HUES48 (cell line): ENCODE results near the gene LMBR1.

Source experiments
- H3K27ac ChIP-seq: one replicate; pipeline ENCODE4 v1.7.0; 2013; ENCODE audit warnings: low read depth, low read length, inconsistent platforms
- H3K27me3 ChIP-seq: 2 replicates; pipeline ENCODE4 v1.6.1; 2013; ENCODE audit warnings: mild to moderate bottlenecking, low read length; ENCODE audit not compliant: control insufficient read depth, insufficient read depth
- H3K36me3 ChIP-seq: 2 replicates; pipeline ENCODE4 v1.6.1; 2013; ENCODE audit warnings: low read length; ENCODE audit not compliant: control insufficient read depth, insufficient read depth
- H3K4me1 ChIP-seq: 2 replicates; pipeline ENCODE4 v1.6.1; 2013; ENCODE audit warnings: mild to moderate bottlenecking, low read length; ENCODE audit not compliant: control insufficient read depth, insufficient read depth
- H3K4me3 ChIP-seq: 2 replicates; pipeline ENCODE4 v1.5.1; 2013; ENCODE audit warnings: mild to moderate bottlenecking, low read depth, low read length
- H3K9ac ChIP-seq: 2 replicates; pipeline ENCODE4 v1.6.1; 2013; ENCODE audit warnings: mild to moderate bottlenecking, low read depth, low read length, moderate library complexity
- H3K9me3 ChIP-seq: 2 replicates; pipeline ENCODE4 v1.6.1; 2013; ENCODE audit warnings: low read length; ENCODE audit not compliant: control insufficient read depth, insufficient read depth

LMBR1 gene

GRCh38 chr7:156691764-156692163, 201.2 kb downstream of the LMBR1 start:
- H3K27me3 ChIP-seq, result no peaks in the 10 kb centered on the region
- H3K4me1 ChIP-seq, result no peaks in the 10 kb centered on the region
- H3K9me3 ChIP-seq, result no peaks in the 10 kb centered on the region; the same call in 1 of the 2 replicates
- H3K36me3 ChIP-seq, result no peaks in the 10 kb centered on the region
- H3K27ac ChIP-seq, result no peak overlapping the region
- no peak overlapping the region for H3K9ac ChIP-seq
- no peak overlapping the region for H3K4me3 ChIP-seq

DNA sequence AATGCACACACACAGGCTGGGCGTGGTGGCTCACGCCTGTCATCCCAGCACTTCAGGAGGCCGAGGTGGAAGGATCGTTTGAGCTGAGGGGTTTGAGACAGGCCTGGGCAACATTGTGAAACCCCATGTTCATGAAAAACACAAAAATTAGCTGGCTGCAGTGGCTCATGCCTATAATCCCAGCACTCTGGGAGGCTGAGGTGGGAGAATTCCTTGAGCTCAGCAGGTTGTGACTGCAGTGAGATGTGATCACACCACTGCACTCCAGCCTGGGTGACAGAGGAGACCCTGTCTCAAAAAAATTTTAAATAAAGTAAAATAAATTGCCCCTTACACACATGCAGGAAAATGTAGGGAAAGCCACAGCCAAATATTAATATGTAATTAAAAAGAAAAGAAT, 208.3 kb downstream of the LMBR1 start:
- Histone ChIP-seq H3K4me3 (no peak overlapping the region), H3K27me3 (no peaks in the 10 kb centered on the region), H3K27ac (no peak overlapping the region), H3K9ac (no peak overlapping the region), H3K4me1 (no peaks in the 10 kb centered on the region), H3K36me3 (peaks cover 26% of the 10 kb centered on the region), H3K9me3 (no peaks in the 10 kb centered on the region)

DNA sequence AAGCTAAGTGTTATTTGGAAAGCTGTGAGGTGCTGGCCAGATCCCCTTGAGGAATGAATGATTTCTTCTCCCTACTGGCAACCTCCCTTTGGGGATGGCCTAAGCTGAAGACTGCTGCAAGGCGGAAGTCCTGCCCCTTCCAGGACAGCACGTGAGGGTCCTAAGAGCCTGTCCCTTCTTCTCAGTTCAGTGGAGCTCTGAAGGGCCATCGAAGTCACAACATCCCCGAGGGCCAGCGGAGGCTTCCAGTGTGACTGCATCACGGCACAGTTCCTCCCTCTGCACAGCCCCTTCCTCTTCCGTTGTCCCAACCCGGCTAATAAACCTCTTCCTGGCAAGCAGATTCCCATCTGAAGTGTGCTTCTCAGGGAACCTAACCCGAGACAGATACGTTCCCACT, 208.7 kb downstream of the LMBR1 start:
- no peak overlapping the region for H3K27ac ChIP-seq
- no peaks in the 10 kb centered on the region for H3K27me3 ChIP-seq
- H3K4me1 ChIP-seq, result no peaks in the 10 kb centered on the region
- no peak overlapping the region for H3K9ac ChIP-seq
- no peaks in the 10 kb centered on the region for H3K9me3 ChIP-seq
- H3K36me3 ChIP-seq, result peaks cover 30% of the 10 kb centered on the region
- no peak overlapping the region for H3K4me3 ChIP-seq

- H3K4me3 ChIP-seq, result no peak overlapping the region
- no peaks in the 10 kb centered on the region for H3K9me3 ChIP-seq
- H3K9ac ChIP-seq, result no peak overlapping the region
- no peaks in the 10 kb centered on the region for H3K27me3 ChIP-seq
- no peak overlapping the region for H3K27ac ChIP-seq
- peaks cover 43% of the 10 kb centered on the region for H3K36me3 ChIP-seq
- no peaks in the 10 kb centered on the region for H3K4me1 ChIP-seq
These were observed 210.1 kb downstream of the LMBR1 start for GRCh38 chr7:156682928-156683327.

DNA sequence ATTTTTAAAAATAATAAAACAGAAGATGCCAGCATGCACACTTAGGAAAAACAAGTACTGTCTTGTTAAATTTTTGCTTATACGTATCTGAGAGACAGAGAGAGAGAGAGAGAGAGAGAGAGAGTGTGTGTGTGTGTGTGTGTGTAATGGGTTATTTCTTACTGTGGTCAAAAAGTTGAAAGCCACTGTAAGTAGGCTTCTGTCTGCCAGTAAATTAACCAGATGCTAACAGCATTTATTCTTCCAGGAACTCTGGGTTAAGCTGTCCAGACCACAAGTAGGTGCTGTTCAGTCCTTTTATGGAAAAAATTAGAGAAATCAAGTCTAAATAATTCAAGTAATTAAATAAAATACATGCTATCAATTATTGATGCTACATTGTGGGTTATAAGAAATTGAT, 212.7 kb downstream of the LMBR1 start:
- Histone ChIP-seq H3K36me3 (peaks cover 65% of the 10 kb centered on the region), H3K27me3 (no peaks in the 10 kb centered on the region), H3K9ac (no peak overlapping the region), H3K4me1 (no peaks in the 10 kb centered on the region), H3K9me3 (no peaks in the 10 kb centered on the region), H3K4me3 (no peak overlapping the region), H3K27ac (no peak overlapping the region)

GRCh38 chr7:156677374-156678054, 215.5 kb downstream of the LMBR1 start:
- Histone ChIP-seq H3K4me1 (0 out of 2 replicates have a peak, but pooled peaks cover 4% of the 10 kb centered on the region), H3K27me3 (no peaks in the 10 kb centered on the region), H3K36me3 (peaks cover 56% of the 10 kb centered on the region), H3K9ac (no peak overlapping the region), H3K27ac (no peak overlapping the region), H3K9me3 (no peaks in the 10 kb centered on the region), H3K4me3 (no peak overlapping the region)

DNA sequence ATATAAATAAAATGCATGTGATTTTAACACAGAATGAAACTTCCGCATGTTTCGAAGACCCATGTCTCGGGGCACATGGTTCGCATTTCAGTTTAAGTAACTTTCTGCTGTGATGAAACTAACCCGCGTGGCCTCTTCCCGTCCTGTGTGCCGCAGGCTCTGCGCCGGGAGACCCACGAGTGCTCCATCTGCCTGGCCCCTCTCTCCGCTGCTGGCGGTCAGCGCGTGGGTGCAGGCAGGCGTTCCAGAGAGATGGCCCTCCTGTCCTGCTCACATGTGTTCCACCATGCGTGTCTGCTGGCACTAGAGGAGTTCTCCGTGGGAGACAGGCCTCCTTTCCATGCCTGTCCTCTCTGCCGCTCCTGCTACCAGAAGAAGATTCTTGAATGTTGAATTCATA, 216.7 kb downstream of the LMBR1 start:
- H3K9me3 ChIP-seq, result no peaks in the 10 kb centered on the region
- H3K9ac ChIP-seq, result no peak overlapping the region
- H3K4me3 ChIP-seq, result no peak overlapping the region
- H3K27me3 ChIP-seq, result no peaks in the 10 kb centered on the region
- no peak overlapping the region for H3K27ac ChIP-seq
- H3K4me1 ChIP-seq, result 0 out of 2 replicates have a peak, but pooled peaks cover 4% of the 10 kb centered on the region
- H3K36me3 ChIP-seq, result peaks cover 54% of the 10 kb centered on the region

GRCh38 chr7:156675721-156676120, 217.3 kb downstream of the LMBR1 start:
- no peaks in the 10 kb centered on the region for H3K9me3 ChIP-seq
- H3K4me1 ChIP-seq, result 0 out of 2 replicates have a peak, but pooled peaks cover 4% of the 10 kb centered on the region
- peaks cover 54% of the 10 kb centered on the region for H3K36me3 ChIP-seq
- no peaks in the 10 kb centered on the region for H3K27me3 ChIP-seq
- H3K27ac ChIP-seq, result no peak overlapping the region
- no peak overlapping the region for H3K9ac ChIP-seq
- H3K4me3 ChIP-seq, result no peak overlapping the region

- H3K4me3 ChIP-seq, result no peak overlapping the region
- 0 out of 2 replicates have a peak, but pooled peaks cover 4% of the 10 kb centered on the region for H3K4me1 ChIP-seq
- no peaks in the 10 kb centered on the region for H3K9me3 ChIP-seq
- H3K27me3 ChIP-seq, result no peaks in the 10 kb centered on the region
- no peak overlapping the region for H3K9ac ChIP-seq
- H3K36me3 ChIP-seq, result peaks cover 42% of the 10 kb centered on the region
- H3K27ac ChIP-seq, result no peak overlapping the region
These were observed 219.1 kb downstream of the LMBR1 start for GRCh38 chr7:156673902-156674301.

DNA sequence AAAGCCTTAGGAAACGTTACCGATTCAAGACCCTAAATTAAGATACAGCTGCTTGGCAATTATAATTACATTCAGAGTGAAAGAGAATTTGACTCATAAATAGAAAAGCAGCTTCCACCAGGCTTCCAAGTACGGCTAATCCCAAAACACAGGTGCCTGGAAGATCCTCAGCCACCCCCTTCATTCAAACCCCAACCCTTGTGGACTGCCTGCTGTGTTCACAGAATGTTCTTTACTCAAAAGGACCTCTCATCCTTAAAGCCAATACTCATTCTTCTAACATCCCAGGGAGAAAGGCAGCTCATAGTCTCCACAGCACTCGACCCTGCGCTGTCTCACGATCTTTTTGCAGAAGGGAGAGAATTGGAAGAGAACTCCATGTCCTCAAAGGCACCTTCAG, 219.5 kb downstream of the LMBR1 start:
- H3K27ac ChIP-seq, result no peak overlapping the region
- H3K27me3 ChIP-seq, result no peaks in the 10 kb centered on the region
- H3K4me3 ChIP-seq, result no peak overlapping the region
- H3K4me1 ChIP-seq, result 0 out of 2 replicates have a peak, but pooled peaks cover 4% of the 10 kb centered on the region
- H3K36me3 ChIP-seq, result peaks cover 37% of the 10 kb centered on the region
- H3K9ac ChIP-seq, result no peak overlapping the region
- H3K9me3 ChIP-seq, result no peaks in the 10 kb centered on the region

DNA sequence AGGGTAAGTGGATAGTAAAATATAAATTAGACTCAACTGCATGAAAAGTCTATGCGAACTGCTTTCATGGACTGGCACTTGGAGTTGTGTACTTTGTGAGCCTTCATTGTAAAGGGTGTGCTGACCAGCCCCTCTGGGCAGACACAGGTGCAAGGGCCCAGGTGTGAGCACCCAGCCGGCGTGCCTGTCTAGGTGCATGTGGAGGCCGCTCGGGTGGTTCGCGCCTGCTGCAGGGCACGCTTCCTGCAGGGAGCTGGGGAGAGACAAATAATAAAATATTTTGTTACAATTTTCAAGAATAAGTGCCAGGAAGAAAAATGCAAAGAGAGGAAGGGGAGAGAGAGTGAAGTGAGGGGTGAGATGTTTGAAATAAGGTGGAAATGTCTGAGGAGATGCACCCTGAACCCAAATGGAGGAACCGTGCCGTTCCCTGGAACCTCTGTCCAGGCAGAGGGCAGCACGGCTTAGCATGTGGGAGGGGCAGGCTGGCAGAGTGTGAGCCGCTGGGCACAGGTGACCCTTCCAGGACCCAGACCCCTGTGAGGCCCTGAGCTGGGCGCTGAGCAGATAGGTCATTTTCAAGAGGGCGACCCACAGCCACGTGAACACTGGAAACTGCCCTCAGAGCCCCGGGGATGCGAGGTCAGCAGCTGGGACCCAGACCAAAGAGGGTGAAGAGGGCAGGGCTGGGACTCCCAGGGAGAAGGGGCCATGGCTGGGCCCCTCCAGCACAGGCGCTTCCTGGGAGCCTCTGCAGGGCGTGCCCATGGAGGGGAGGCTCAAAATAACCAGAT, 223.8 kb downstream of the LMBR1 start:
- Histone ChIP-seq H3K4me3 (no peak overlapping the region), H3K9me3 (no peaks in the 10 kb centered on the region), H3K4me1 (peaks cover 37% of the 10 kb centered on the region), H3K9ac (no peak overlapping the region), H3K27ac (no peak overlapping the region), H3K27me3 (no peaks in the 10 kb centered on the region), H3K36me3 (peaks cover 6% of the 10 kb centered on the region; the same call in 1 of the 2 replicates)
